ENCODE data around the gene ENTPD1. TPM values are rescaled to one million over a fixed set of nuclear protein-coding genes. Genes with fewer than 3 reads are reported as not detected.
"Not testable (repeated sequence)": the region's sequence is repeated elsewhere in the genome, so short reads cannot be mapped to it uniquely, and the experiment has no call there.

The ENTPD1 gene
- total RNA-seq, 1 donor: 7.6 TPM

DNA sequence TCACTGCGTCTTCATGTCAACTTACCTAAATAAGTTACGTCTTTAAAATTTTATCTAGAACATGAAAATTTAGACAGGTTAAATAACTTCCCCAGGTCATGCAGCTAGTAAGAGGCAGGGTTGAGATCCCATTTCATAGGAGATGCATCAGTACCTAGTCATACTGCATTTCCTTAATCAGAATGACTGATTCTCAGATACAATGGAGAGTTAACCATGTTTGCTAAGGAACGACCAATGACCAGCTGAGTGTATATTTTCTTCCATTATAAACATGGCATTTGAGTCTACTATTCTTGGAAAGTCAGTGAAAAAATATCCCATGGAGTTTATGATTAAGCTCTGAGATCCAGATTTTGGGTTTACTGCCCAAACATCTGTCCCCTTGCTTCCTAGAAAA lies 39.6 kb downstream of the ENTPD1 start:
- no peaks in the 10 kb centered on the region for H3K27me3 ChIP-seq (ENCODE audit: insufficient read depth, low read length)
- peaks cover 29% of the 10 kb centered on the region for H3K4me1 ChIP-seq (ENCODE audit: insufficient read depth, low read length)
- no peak overlapping the region for H3K27ac ChIP-seq (ENCODE audit: low read depth, low read length)
- no peak overlapping the region for H2AFZ ChIP-seq (ENCODE audit: low read length)
- no peak overlapping the region for H3K4me3 ChIP-seq (ENCODE audit: insufficient read depth, low read length)
- TF ChIP-seq, protein P1, sequence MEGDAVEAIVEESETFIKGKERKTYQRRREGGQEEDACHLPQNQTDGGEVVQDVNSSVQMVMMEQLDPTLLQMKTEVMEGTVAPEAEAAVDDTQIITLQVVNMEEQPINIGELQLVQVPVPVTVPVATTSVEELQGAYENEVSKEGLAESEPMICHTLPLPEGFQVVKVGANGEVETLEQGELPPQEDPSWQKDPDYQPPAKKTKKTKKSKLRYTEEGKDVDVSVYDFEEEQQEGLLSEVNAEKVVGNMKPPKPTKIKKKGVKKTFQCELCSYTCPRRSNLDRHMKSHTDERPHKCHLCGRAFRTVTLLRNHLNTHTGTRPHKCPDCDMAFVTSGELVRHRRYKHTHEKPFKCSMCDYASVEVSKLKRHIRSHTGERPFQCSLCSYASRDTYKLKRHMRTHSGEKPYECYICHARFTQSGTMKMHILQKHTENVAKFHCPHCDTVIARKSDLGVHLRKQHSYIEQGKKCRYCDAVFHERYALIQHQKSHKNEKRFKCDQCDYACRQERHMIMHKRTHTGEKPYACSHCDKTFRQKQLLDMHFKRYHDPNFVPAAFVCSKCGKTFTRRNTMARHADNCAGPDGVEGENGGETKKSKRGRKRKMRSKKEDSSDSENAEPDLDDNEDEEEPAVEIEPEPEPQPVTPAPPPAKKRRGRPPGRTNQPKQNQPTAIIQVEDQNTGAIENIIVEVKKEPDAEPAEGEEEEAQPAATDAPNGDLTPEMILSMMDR (IDR thresholded peaks at IDR 0.05; ENCODE audit: extremely low read depth, low read depth, low read length): no peak
- no peaks in the 10 kb centered on the region for H3K36me3 ChIP-seq (ENCODE audit: insufficient read depth, low read length)
- no peak overlapping the region for H3K4me2 ChIP-seq (ENCODE audit: insufficient read depth, low read length)
- DNase-seq (ENCODE audit: insufficient read length, low spot score, missing footprints): no peak
- no peaks in the 10 kb centered on the region for H3K79me2 ChIP-seq (ENCODE audit: insufficient read depth, low read length)
- H3K9me3 ChIP-seq (ENCODE audit: low read depth, low read length): no peaks in the 10 kb centered on the region
- H4K20me1 ChIP-seq (ENCODE audit: insufficient read depth, low read length): no peaks in the 10 kb centered on the region

DNA sequence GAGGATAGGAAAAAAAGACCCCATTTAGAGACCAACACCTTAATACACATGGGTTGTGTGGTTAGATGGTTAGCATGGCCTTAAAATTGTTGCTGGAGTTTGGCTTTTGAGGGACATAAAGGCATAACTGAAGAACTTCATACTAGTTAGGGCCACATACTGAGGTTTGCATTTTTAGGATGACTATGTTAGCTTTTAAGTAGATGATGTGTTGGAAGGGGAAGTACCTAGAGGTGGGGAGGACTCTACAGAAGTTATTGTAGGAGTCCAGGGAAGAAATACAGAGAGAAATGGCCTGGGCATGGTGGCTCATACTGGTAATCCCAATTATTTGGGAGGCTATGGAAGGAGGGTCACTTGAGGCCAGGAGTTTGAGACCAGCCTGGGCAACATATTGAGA lies 40.5 kb downstream of the ENTPD1 start:
- Histone ChIP-seq H3K9me3 (ENCODE audit: low read depth, low read length) (no peaks in the 10 kb centered on the region), H3K36me3 (ENCODE audit: insufficient read depth, low read length) (no peaks in the 10 kb centered on the region), H3K4me2 (ENCODE audit: insufficient read depth, low read length) (no peak overlapping the region), H3K4me3 (ENCODE audit: insufficient read depth, low read length) (no peak overlapping the region), H3K27me3 (ENCODE audit: insufficient read depth, low read length) (no peaks in the 10 kb centered on the region), H3K79me2 (ENCODE audit: insufficient read depth, low read length) (no peaks in the 10 kb centered on the region), H3K4me1 (ENCODE audit: insufficient read depth, low read length) (peaks cover 29% of the 10 kb centered on the region), H3K27ac (ENCODE audit: low read depth, low read length) (no peak overlapping the region), H2AFZ (ENCODE audit: low read length) (no peak overlapping the region), H4K20me1 (ENCODE audit: insufficient read depth, low read length) (no peaks in the 10 kb centered on the region)
- TF ChIP-seq, protein P1 (IDR thresholded peaks at IDR 0.05; ENCODE audit: extremely low read depth, low read depth, low read length): no peak
- DNase-seq (ENCODE audit: insufficient read length, low spot score, missing footprints): no peak

DNA sequence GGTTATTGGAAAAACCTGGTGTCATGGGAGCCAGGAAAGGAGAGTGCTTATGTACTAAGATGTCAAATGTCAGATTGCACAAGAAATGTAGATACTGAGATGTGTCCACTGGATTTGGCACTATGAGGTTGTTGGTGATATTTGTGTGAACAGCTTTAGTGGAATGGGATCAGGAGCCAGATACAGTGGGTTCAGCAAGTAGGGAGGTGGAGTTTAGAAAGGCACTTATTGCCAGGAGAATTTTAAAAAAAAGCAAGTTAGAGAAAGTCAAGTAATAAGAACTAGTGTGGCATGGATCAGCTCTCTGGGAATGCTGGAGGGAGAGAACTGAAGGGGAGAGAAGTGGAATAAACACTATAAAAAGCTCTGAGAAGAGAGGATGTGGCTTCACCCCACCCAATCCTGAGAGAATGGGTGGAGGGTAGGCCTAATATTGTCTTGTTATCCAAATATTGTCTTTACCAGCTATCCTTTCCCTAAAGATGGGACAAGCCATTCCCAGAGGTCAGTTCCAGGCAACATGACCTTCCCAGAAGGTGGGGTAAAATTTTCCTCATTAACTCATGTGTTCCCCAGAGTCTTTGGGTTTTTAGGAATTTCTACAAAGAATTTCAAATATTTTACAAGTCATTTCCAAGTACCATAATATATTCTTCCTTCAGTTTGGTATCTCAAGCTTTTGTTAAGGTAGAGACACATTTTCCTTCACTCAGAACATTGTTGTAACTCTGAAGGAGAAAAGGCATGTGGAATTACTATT lies 42.3 kb downstream of the ENTPD1 start:
- Histone ChIP-seq H3K27me3 (ENCODE audit: insufficient read depth, low read length) (no peaks in the 10 kb centered on the region), H3K4me2 (ENCODE audit: insufficient read depth, low read length) (no peak overlapping the region), H3K4me3 (ENCODE audit: insufficient read depth, low read length) (no peak overlapping the region), H4K20me1 (ENCODE audit: insufficient read depth, low read length) (no peaks in the 10 kb centered on the region), H3K9me3 (ENCODE audit: low read depth, low read length) (no peaks in the 10 kb centered on the region), H3K27ac (ENCODE audit: low read depth, low read length) (no peak overlapping the region), H3K79me2 (ENCODE audit: insufficient read depth, low read length) (no peaks in the 10 kb centered on the region), H2AFZ (ENCODE audit: low read length) (no peak overlapping the region), H3K36me3 (ENCODE audit: insufficient read depth, low read length) (no peaks in the 10 kb centered on the region), H3K4me1 (ENCODE audit: insufficient read depth, low read length) (peaks cover 14% of the 10 kb centered on the region)
- DNase-seq (ENCODE audit: insufficient read length, low spot score, missing footprints): peak; percentile 41
- TF ChIP-seq, protein P1 (IDR thresholded peaks at IDR 0.05; ENCODE audit: extremely low read depth, low read depth, low read length): no peak

DNA sequence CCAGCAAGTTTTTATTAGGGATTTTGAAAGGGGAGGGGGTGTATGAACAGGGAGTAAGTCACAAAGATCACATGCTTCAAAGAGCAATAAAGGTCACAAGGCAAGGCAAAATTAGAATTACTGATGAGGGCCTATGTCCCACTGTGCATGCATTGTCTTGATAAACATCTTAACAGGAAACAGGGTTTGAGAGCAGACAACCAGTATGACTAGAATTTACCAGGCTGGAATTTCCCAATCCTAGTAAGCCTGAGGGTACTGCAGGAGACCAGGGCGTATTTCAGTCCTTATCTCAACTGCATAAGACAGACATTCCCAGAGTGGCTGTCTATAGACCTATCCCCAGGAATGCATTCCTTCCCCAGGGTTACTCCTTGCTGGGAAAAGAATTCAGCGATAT lies 44.3 kb downstream of the ENTPD1 start:
- DNase-seq (ENCODE audit: insufficient read length, low spot score, missing footprints); H3K79me2 ChIP-seq (ENCODE audit: insufficient read depth, low read length); H4K20me1 ChIP-seq (ENCODE audit: insufficient read depth, low read length); H3K9me3 ChIP-seq (ENCODE audit: low read depth, low read length); H3K27ac ChIP-seq (ENCODE audit: low read depth, low read length); H3K27me3 ChIP-seq (ENCODE audit: insufficient read depth, low read length); H2AFZ ChIP-seq (ENCODE audit: low read length); H3K36me3 ChIP-seq (ENCODE audit: insufficient read depth, low read length); H3K4me2 ChIP-seq (ENCODE audit: insufficient read depth, low read length); H3K4me3 ChIP-seq (ENCODE audit: insufficient read depth, low read length): not testable (repeated sequence)
- H3K4me1 ChIP-seq (ENCODE audit: insufficient read depth, low read length): peaks cover 11% of the 10 kb centered on the region

DNA sequence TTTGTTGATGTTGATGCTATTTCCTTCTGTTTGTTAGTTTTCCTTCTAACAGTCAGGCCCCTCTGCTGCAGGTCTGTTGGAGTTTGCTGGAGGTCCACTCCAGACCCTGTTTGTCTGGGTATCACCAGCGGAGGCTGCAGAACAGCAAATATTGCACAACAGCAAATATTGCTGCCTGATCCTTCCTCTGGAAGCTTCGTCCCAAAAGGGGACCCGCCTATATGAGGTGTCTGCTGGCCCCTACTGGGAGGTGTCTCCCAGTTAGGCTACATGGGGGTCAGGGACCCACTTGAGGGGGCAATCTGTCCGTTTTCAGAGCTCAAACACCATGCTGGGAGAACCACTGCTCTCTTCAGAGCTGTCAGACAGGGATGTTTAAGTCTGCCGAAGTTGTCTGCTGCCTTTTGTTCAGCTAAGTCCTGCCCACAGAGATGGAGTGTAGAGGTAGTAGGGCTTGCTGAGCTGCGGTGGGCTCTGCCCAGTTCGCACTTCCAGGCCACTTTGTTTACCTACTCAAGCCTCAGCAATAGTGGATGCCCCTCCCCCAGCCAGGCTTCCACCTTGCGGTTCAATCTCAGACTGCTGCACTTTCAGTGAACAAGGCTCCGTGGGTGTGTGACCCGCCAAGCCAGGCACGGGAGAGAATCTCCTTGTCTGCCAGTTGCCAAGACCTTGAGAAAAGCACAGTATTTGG lies 50.9 kb downstream of the ENTPD1 start:
- not testable (repeated sequence) for H3K4me1 ChIP-seq (ENCODE audit: insufficient read depth, low read length); H3K27ac ChIP-seq (ENCODE audit: low read depth, low read length); H3K4me3 ChIP-seq (ENCODE audit: insufficient read depth, low read length); H2AFZ ChIP-seq (ENCODE audit: low read length); H3K79me2 ChIP-seq (ENCODE audit: insufficient read depth, low read length); H3K36me3 ChIP-seq (ENCODE audit: insufficient read depth, low read length); H3K9me3 ChIP-seq (ENCODE audit: low read depth, low read length); H4K20me1 ChIP-seq (ENCODE audit: insufficient read depth, low read length); H3K27me3 ChIP-seq (ENCODE audit: insufficient read depth, low read length); DNase-seq (ENCODE audit: insufficient read length, low spot score, missing footprints); H3K4me2 ChIP-seq (ENCODE audit: insufficient read depth, low read length)

DNA sequence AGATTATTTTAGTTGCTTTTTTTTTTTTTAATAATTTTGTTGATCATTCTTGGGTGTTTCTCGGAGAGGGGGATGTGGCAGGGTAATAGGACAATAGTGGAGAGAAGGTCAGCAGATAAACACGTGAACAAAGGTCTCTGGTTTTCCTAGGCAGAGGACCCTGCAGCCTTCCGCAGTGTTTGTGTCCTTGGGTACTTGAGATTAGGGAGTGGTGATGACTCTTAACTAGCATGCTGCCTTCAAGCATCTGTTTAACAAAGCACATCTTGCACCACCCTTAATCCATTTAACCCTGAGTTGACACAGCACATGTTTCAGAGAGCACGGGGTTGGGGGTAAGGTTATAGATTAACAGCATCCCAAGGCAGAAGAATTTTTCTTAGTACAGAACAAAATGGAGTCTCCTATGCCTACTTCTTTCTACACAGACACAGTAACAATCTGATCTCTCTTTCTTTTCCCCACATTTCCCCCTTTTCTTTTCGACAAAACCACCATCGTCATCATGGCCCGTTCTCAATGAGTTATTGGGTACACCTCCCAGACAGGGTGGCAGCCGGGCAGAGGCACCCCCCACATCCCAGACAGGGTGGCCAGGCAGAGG lies 52.8 kb downstream of the ENTPD1 start:
- not testable (repeated sequence) for H3K4me3 ChIP-seq (ENCODE audit: insufficient read depth, low read length); H3K27me3 ChIP-seq (ENCODE audit: insufficient read depth, low read length); DNase-seq (ENCODE audit: insufficient read length, low spot score, missing footprints); H3K36me3 ChIP-seq (ENCODE audit: insufficient read depth, low read length); H2AFZ ChIP-seq (ENCODE audit: low read length); H3K4me2 ChIP-seq (ENCODE audit: insufficient read depth, low read length); H4K20me1 ChIP-seq (ENCODE audit: insufficient read depth, low read length); H3K27ac ChIP-seq (ENCODE audit: low read depth, low read length); H3K9me3 ChIP-seq (ENCODE audit: low read depth, low read length); H3K79me2 ChIP-seq (ENCODE audit: insufficient read depth, low read length); H3K4me1 ChIP-seq (ENCODE audit: insufficient read depth, low read length)
